HG02610 (cell line): Measurements from ENCODE around the gene KHNYN.

Source experiments
- ATAC-seq: cut with Tn5 transposase; IDR thresholded peaks from one replicate; pipeline ENCODE4 v1.9.1; 2021; ENCODE audit warnings: mild to moderate bottlenecking, moderate library complexity; ENCODE audit not compliant: unreplicated experiment

Gene KHNYN

DNA sequence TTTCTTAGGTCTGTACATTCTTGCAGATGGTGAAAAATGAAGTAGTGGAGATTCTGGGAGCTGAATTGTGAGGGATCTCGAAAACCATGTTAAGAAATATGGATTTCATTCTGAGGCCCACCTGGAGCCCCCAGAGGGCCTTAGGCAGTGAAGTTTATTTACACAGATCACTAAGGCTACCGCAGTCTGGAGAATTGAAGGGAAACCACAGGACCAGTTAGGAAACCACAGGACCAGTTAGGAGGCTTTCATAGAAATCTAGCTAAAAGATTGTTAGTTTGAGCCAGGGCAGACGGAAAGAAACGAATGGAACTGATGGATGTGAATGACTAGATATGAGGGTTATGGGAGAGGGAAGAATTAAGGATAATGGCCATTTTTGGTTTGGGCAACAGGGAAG lies 7.5 kb upstream of the KHNYN start:
- no peak for ATAC-seq

DNA sequence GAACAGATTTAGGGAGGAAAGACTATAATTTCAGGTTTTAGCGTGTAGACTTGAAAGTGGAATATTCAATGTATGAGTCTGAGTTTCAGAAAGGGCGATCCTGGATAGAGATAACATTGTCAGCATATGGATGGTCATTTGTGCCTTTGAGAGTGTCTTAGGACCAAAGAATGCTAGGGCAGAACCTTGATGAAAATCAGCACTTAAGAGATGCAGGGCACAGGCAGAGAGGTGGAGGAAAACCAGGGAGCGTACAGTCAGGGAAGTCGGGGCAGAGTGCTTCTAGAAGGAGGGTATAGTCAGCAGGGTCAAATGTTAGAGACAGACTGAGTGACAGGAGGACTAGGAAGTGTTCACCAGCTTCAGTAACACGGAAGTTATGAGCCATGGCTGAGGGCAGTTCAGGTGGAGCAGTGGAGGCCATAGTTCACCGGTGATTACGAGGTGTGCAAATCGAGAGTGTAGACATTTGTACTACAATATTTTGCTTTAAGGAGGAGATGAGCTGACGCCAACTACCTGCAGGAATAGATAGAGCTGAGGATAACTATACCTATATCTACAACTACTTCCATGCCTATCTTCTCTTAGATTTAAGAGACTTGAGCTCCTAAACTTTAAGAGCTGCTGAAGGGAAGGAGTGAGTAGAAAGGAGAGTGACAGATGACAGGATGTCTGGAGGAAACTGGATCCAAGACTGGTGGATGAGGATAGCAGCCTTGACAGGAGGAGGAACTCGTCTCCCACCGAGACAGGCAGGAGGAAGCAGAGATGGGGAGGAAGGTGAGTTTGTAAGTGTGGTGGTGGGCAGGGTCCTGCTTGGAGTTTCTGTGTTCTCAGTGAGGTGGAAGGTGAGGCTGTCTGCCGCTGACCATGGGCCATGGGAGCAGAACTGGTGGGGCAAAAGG lies 6.8 kb upstream of the KHNYN start:
- no peak for ATAC-seq

- ATAC-seq = no peak
Observed at GRCh38 chr14:24425704-24426103, 4.0 kb upstream of the KHNYN start.

DNA sequence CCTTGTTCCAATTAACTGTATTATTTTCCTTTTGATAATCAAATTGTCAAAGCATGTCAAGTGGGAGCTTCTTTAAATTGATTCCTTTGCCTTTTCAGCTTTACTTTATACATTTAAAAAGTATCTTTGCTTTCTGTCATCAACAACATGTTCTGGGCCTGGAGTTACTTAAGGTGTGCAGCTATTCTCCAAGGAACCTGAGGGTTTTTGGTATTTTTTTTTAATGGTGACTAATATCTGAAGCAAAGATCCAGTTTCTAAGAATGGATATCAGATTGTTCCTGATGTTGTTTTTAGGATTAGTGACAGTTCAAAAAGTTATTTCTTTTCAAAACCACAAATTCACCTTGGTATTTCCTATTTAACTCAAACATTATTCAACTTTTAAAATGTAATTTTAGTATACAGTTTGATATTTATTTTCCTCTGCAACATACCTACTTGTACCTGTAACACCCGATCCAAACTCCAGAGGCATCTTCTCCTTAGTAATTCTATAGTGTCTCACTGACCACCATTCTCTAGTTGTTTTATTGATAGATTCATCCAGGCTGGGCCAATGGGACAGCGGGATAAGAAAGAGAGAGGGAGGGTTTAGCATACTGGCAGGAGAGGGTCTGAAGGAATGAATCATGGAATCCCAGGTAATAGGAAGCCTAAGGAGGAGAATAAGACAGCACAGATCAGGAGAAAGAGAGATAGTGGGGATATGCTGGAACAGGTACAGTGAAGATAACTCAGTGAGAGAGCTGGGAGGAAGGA lies 3.4 kb upstream of the KHNYN start:
- no peak for ATAC-seq

DNA sequence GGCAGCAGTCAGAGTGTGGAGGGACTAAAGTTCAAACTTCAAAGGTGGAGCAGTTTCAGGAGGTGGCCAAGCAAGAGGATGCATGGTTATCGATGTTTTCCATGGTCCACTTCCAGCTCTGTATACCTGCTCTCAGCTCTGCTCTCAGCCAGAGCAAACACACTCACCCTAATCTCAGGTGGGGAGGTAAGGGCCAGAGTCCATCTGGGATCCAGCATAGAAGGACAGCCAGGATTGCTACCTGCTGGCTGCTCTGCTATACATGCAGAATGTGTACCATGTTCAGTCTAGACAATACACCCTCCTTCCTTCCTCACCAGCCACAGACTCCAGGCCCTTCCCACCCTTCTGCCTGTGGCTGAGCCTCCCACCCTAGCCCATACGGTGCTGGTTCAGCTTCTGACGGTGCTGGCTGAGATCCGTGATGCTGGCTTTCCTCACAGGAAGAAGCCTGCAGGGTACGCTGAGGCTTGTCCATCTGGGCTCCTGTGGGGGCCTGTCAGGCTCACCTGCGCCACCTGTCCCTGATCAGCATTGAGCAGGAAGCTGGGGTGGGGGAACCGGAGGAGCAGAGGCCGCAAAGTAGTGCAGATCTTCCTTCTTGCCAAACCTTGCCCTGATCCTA lies 2.7 kb upstream of the KHNYN start:
- no peak for ATAC-seq

DNA sequence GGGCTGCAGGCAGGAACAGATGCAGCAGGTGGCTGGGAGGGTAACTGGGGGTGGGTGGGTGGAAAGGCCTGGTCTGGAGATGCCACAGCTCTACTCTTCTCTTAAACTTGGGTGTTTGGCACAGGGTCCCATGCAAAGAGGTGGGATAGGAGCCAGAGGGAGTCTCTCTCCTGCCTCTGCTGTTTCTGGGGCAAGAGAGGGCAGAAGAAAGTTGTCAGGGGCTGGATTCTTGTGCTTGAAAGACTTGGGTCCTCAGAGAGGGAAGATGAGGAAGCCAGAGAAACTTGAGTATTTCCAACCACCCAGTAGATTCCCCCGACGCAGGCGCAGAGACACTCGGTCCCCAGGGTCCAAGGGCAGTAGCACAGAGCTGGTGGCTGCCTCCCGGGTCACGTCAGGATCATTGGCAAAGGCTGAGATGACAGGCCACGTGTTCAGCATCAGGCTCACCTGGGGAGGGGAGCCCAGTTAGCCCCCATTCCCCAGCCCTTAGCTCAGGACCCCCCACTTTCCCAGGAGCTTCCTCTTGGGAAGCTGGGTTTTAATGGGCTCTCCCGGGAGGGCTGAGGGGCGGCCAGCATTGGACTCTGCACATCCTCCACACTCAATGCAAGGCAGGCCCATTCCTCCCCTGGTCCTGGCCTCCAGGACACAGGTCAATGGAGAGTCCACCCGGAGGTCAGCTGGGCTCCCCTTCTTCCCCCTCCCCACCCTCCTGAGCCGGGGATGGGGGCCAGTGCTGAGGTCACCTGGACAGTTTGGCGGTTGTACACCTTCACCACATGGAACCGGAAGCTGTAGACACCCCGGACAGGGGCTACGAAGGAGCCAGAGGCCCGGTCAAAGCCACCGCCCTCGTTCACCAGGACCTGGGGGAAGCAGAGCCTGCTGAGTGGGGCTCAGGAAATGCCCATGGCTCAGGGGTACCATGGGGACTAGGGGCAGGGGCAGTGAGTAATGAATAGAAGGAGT lies 1.9 kb upstream of the KHNYN start:
- no peak for ATAC-seq

DNA sequence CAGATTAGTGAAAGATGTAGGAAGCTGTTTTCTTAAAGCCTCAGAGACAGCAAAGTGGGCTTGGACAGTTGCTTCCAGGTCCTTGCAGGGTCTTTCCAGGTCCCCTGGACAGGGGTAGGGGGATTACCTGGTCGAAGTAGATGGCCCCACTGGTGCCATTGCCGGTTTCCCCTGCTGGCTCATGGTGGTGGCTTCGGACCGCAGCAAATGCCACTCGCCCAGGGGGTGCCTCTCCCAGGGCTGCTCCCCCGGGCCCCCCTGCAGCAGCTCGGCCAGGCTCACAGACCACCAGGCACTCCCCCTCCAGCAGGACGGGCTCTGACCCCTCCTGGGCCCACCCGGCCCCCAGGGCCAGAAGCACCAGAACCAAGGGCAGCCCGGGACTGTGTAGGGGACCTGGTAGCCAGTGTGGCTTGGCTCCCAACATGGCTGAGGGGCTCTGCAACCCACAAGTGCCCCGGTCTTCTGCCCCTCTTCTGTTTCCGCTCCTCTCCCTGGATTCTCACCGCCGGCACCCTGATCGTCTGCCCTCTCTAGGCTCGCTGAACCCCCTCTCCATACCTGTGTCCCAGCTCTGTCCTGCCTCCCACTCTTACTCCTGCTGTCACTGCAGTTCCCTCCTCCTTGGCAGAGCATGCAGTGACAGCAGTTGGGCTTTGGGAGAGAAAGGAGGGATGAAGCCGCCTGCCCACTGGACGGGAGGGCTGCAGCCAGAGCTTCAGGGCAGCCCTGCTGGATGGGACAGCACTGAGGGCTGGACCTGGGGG lies 943 bp upstream of the KHNYN start:
- no peak for ATAC-seq

GRCh38 chr14:24430143-24430681 lies 458 bp downstream of the KHNYN start:
- ATAC-seq = peak; percentile 61

- ATAC-seq = peak; percentile 38
Observed at GRCh38 chr14:24430682-24431568, 1.2 kb downstream of the KHNYN start.

- ATAC-seq = peak; percentile 51
Observed at GRCh38 chr14:24431569-24432258, 2.0 kb downstream of the KHNYN start.

DNA sequence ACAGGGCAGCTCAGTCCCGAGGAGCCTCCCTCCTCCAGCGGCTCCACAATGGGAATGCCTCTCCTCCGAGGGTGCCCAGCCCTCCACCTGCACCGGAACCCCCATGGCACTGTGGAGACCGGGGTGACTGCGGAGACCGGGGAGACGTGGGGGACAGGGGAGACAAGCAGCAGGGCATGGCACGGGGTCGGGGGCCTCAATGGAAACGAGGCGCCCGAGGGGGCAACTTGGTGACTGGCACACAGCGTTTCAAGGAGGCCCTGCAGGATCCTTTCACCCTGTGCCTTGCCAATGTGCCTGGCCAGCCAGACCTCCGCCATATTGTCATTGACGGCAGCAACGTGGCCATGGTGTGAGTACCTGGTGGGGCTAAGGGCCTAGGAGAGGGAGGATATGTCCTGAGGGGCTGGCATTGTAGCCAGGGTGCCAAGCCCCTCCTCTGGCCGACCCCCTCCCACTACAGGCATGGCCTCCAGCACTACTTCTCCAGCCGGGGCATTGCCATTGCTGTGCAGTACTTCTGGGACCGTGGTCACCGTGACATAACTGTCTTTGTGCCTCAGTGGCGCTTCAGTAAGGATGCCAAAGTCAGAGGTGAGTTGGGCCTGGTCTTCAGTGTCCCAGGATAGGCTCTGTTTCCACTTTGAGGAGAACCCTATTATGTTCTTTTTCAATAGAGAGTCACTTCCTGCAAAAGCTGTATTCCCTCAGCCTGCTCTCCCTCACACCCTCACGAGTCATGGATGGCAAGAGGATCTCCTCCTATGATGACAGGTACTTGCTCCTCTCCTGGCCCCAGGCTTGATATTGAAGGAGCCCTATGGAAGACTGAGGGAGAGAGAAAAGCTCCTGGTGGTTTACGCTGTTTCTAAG lies 2.7 kb downstream of the KHNYN start:
- ATAC-seq = no peak

GRCh38 chr14:24434036-24434435 lies 4.3 kb downstream of the KHNYN start:
- no peak for ATAC-seq

GRCh38 chr14:24434676-24435075 lies 4.9 kb downstream of the KHNYN start:
- no peak for ATAC-seq

DNA sequence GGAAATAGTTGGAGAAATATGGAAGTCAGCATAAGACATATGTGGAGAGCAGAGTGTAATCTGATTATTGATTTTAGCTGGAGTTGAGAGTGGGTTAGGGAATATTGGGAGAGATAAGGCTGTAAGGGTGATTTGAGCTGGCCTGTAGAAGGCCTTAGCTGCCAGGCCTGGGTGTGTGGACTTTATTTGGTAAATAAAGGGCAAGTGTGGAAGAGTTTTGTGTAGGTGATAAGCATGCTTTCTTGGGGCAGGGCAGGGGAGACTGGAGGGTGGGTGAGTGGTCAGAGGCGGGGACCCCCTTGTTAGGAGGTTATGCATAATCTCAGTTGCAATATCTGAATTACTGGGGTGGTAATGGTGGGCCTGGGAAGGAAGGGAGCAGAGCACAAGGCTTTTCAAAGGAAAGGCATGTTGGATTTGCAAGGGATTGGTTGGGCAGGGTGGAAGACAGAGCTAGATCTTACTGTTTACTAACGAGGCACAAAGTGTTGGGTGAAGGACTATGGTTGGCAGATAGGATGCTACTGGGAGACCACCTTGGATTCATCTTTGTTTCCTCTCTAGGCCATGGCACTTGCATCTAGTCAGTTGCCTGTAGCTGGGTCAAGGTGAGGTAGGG lies 5.5 kb downstream of the KHNYN start:
- no peak for ATAC-seq

DNA sequence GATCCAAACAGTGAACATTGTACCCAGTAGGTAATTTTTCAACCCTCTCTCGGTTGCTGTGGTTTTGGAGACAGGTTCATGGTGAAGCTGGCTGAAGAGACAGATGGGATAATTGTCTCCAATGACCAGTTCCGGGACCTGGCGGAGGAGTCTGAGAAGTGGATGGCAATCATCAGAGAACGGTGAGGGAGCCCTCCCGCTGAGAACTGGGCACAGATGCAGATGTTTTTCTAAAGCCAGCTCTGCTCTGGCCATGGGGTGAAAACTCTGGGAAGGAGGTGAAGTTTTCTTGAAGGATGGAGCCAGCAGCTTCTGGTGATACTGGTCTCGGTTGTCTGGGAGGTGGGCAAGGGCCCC lies 6.2 kb downstream of the KHNYN start:
- ATAC-seq = no peak

GRCh38 chr14:24436355-24437019 lies 6.7 kb downstream of the KHNYN start:
- ATAC-seq = no peak
